Fibroblast of skin of scalp (primary cell): ENCODE data around the gene RNF212.
A peak's percentile ranks its signal among the peaks of the same experiment; 100 is the strongest.

ENCODE experiments used
- DNase-seq: peaks from one replicate; pipeline ENCODE4 v3.0.0-alpha.2; 2013

RNF212 gene

DNA sequence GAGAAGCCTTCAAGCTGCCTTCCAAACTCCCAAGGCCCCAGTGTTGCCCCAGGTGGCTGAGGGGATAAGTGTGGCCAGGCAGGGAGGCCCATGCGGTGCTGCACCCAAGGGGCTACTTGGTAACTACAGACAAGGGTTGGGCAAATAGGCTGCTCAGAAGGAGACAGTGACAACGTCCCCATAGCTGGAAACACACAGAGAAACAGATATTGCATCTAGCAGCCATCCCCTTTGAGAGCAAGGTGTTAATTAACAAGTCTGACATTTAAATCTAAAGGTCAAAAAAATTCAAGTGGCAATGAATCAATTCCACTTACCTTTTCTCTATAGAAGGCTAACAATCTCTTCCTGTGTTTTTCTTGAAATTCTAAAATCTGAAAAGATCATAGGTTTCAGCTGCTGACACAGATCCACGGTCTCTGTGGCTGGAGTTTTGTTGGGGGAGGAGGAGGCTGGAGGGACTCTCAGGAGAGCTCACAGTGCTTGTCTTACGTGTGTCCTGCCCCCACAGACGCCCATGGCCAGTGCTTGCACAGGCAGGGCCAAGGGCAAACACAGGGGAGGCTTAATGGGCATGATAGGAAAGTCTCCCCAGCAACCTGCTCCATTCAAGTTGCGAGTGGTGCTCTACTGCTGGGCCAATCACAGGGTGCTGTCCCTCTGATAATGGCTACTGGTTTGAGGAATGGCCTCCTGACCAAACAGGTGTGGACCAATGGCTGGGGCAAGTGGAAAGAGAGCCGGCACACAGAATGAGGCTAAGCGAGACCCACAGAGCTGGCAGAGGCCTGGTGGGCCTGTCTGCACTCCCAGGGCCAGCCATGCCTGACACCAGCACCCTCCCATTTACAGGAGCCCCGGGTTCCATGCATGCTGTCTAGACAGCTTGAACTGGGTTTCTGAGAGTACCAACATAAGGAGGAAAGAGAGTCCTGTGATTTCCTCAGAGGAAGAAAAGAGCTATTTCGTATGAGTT lies 22.6 kb downstream of the RNF212 start:
- no peak for DNase-seq

DNA sequence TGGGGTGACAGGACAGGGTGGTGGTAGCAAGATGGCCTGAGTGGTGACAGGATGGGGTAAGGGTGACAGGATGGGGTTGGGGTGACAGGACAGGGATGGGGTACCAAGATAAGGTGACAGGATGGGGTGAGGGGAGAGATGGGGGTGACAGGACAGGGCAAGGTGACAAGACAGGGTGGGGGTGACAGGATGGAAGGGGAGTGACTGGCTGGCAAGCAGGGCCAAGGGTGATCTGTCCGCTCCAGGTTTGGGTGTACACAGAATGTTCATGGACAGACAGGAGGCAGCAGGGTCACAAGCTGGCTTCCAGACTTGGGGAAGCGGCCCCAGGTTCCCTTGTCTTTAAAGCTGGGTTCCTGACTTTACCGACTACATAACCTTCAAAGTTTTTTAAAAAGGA lies 23.3 kb downstream of the RNF212 start:
- no peak for DNase-seq

DNA sequence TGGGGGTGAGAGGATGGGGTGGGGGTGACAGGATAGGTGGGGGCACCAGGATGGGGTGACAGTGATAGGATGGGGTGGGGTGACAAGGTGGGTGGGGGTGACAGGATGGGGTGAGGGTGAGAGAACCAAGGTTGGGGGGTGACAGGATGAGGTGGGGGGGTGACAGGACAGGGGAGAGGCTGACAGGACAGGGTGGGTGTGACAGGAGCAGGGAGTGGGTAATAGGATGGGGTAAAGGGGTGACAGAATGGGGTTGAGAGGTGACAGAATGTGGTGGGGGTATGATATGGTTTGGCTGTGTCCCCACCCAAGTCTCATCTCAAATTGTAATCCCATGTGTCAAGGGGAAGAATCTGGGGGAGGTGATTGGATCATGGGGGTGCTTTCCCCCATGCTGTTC lies 26.0 kb downstream of the RNF212 start:
- DNase-seq, result no peak

DNA sequence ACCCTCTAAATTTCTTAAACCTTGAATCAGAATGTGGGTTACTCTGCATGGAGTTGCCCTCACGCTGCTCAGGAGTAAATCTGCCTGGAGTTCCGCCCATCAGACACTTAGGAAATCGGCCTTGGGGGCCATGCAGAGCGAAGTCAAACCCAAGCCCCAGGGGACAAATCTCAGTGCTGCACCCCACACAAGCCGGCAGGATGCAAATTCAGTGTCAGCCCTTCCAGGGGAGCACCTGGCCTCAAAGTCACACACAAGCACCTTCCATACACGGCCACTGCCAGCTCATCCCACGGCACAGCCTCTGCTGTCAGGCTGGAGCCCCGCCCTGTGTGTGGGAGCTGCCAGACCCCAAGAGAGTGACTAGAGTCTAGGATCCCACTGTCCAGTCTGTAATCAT lies 27.4 kb downstream of the RNF212 start:
- no peak for DNase-seq

DNA sequence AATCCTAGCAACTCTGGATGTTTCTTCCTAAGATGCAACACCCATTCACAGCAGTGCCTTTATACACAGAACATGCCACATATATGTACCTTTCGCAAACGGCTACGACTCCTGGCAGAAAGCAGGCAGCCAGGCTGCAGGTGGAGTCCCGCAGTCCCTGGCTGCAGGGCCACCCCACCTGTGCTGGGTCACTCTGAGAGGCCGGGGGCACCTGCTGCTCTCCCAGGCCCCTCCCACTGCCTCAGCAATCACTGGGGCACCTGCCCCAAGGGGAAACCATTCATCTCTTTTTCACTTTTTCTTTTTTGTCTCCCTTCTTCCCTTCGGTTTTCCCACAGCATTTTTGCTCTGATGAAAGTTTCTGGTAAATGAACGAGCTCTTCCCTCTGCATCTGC lies 28.0 kb downstream of the RNF212 start:
- no peak for DNase-seq

DNA sequence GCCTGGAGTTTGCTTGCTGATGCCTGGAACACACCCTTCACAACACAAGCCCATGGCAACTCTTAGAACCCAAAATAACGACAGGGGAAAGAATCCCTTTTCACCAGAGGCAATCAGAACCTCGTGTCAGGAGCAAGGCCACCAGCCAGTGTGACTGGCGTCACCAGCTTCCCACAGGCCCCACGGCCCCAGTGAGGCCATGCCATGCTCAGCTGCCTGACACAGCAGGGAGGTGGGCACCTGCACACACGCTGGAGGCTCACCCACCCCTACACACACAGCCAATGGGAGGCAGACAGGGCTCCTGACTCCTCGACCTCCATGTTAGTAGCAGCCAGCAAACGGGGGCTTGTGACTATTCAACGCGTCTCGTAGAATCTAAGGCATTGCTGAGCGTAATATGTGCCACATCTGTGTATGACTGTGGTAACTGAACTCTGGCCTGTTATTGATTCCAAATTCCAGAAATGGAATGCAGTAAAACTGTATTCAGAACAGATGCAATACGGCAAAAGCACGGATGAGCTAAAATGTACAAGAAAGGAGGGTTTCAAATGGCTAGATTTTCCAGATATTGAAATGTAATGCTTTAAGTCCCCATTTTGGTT lies 28.5 kb downstream of the RNF212 start:
- no peak for DNase-seq

DNA sequence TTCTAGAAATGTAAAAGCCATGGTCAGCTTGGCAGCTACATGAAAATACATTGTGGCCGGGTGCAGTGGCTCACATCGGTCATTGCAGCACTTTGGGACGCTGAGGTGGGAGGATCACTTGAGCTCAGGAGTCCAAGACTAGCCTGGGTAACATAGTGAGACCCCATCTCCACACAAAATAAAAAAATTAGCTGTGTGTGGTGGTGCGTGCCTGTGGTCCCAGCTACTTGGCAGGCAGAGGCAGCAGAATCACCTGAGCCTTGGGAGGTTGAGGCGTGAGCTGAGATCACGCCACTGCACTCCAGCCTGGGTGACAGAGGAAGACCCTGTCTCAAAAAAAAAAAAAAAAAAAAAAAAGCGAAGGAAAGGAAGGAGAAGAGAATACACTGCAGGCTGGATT lies 29.0 kb downstream of the RNF212 start:
- no peak for DNase-seq

DNA sequence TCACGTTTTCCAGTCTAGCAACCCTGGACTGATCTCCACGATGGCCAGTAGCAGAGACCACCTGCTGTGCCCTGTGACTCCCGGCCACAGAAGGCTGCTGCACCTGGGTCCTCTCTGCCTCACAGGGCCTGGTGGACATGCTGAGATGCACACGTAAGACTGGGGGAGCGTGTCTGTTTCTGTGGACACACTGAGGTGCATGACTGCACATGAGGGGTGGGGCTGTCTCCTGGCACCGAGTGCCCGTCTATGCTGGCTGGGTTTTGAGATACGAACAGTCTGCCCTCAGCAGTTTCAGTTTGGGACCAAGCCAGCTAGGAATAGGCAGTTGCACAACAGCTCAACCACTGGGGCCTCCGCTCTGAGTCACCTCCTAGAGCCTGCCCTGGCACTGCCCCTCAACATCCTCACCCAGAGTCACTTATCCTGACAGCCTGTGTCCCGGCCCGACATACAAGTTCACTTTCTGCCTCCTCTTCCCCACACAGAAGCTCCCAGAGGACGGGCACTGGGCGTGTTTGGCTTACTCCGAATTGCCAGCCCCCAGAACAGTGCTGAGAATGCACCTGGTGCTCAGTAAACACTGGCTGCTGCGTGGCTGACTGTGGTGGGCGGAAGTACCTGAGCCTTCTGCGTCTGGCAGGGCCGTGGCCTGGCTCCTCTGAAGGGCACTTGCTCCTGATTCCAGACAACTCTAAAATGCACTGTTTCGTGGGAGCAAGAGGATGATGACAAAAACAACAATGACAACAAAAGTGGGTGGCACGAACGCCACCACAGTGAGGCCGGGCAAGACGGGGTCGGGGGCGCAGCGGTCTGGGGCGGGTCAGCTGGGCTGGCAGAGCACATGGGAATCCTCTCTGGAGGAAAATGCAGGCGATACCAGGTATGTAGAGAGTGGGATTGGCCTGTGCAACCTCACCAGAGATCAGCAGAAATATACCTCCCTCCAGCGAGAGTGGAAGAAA lies 30.9 kb downstream of the RNF212 start:
- DNase-seq, result peak; percentile 61

DNA sequence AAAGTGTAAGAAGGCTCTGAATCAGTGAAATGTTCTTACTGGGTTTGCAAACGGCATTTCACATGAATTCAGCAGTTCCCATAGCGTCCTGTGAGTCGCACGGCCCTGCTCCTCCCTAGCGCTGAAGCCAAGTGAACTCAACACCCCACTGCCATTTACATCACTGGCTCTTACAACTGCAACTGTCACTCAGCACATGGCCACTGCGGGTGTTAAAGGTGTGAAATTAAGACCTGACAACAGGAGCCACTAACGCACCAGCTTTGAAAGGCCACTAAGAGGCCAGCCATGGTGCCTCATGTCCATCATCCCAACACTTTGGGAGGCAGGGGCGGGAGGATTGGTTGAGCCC lies 31.7 kb downstream of the RNF212 start:
- DNase-seq, result no peak

DNA sequence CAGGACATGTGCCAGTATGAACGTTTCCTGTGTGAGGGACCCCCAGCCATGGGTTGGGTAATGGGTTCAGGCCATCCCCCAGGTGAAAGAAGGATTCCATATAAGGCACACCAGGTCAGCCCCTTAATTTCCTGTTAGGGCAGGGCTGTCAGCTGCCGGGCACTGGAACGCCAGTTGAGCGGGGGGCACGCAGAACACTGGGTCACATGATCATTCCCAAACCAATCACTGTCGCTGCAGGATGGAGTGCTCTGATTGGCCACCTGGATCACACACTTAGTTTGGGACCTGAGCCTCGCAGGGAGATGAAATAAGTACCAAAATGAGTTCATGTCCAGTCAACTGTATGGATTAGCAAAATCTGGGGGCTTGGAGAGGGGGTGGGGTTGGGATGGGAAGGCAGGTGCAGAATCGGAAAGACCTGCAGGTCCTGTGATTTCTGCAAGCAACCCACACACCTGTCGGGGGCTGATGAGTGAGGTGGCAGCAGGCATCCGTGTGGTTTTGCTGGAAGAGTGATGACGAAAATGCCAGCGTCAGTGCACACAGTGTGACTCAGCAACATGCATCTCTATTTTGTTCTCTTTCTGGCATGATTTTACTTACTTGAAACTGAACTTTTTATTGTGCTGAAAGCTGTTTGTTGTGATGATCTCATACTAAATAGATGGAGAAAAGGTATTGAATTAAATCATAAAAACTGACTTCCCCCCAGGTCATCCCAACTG lies 32.2 kb downstream of the RNF212 start:
- no peak for DNase-seq

DNA sequence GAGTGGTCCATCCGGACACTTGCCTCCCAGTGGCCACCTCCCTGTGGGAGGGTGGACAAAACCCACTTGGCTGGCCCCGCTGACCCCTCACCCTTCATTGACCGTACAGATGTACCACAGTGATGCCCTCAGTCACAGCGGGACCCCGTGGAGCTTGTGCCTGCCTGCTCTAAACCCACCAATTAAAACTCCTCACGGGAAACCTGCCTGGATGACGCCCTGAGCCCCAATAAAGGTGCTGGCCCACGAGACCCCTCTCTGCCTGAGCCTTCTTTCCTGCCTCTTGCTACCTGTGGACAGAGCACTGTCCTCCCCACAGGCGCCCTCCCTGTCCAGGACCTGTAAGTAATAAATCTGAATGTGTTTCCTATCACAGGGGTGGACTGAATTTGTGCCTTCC lies 32.9 kb downstream of the RNF212 start:
- DNase-seq, result no peak

DNA sequence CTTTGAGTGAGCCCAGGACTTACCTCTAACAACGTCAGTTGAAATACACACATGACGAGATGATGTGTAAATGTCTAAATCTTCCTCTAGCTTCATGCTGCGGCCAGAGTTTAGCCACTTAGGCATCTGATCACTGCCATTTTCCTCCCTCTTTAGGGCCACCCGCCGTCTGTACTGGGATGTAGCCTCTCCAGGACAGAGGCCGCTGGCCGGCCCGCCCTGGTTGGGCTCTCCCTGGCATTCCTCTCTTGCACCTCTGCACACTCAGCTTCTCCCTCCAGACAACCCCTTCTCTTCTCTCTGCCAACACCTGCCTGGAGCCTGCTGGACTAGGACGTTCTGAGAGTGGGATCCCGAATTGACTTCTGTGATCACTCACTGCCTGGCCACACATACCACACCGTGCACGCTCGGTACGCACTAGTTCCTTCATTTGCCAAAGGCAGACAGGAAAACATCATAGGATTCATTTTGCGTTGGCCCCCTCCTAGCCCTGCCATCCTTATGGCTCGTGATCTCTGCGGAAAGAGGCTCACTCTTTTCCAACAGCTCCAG lies 33.6 kb downstream of the RNF212 start:
- DNase-seq, result no peak

DNA sequence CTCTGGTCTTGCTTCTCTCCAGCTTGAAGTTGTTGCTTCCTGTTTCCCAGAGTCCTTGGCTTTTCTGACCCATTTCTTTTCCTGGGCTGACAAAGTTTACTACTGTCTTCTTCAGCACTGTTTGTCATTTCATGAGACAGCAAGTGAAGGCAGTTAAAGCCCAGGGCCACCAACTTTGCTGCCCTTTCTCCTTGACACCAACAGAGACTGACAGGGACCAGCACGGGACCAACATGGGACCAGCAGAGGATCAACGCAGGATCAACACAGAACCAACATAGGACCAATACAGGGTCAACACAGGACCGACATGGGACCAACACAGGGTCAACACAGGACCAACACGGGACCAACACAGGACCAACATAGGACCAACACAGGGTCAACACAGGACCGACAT lies 34.9 kb downstream of the RNF212 start:
- DNase-seq, result no peak

DNA sequence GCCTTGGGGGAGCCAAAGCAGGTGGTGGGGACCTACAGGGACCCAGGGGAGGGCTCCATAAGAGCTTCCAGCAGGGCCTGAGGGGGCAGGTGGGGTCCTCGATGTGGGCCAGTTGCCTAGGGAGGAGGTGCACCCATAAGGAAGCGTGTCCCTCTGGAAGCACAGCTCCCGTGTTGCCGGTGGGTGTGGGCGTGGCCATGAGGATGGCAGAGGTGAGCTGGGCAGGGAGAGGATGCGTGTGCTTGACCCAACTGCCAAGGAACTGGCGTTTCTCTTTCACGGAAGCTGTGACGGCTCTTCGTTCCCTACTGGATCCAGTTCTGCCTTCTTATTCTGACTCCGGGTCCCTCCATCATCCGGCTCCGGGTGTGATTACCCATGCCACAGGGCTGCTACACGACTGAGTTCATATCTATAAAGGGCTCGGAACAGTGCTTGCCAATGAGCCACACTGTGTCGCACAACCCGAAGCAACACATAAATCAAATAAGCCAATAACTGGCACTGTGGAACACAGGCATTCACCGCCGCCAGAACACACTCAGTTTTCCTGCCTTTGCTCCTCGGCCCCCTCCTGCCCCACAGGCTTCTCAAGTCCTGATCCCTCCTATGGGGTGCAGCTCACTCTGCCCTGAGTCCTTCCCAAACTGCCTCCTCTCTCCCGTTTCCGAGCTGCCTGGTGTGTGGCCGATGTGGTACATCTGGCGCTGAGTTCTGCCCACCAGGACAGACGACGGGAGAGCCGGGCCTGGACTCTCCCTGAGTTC lies 35.5 kb downstream of the RNF212 start:
- DNase-seq, result no peak

DNA sequence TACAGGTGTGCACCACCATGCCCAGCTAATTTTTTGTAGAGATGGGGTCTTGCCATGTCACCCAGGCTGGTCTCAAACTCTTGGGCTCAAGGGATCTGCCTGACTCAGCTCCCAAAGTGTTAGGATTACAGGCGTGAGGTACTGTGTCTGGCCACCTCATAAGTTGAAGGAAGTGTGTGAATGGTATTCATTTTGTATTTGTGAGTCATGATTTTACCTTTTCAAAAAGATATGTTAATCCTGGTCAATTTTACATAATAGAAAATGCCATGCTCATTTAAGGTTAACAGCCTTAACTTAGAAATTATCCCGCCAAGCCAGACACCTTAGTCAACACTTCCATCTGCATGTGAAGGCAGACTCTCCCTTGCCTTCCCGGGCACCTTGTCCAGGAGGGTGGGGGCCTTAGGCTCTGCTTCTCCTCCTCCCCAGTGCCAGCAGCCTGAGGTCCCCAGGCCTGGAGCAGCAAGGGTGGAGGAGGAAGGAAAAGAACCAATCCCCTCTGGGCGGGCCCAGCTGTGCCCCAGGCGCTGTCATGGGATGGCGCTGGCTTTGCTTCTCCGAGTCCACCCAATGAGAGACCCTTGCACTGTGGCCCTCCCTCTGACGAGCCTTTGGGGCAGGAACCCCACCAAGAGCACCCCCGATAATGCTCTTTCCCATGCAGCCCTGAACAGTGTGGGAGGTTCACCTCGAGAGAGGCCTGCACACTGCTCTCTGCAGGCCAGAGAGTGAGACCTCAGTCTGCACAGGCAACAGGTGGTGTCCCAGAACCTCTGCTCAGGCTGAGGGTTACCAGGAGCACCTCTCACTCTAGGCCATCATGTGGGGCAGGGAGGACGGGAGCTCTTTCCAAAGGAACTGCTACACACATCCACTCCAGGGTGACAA lies 37.3 kb downstream of the RNF212 start:
- no peak for DNase-seq

DNA sequence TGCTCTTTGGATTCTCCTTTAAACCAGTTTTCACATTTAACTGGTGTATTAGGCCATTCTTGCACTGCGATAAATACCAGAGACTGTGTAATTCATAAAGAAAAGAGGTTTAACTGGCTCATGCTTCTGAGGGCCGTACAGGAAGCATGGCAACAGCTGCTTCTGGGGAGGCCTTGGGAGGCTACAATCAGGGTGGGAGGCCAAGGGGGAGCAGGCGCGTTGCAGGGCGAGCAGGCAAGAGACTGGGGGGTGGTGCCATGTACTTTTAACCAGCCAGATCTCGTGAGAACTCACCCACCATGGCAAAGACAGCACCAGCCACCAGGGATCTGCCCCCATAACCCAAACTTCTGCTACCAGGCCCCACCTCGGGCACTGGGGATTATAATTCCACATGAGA lies 38.1 kb downstream of the RNF212 start:
- no peak for DNase-seq

DNA sequence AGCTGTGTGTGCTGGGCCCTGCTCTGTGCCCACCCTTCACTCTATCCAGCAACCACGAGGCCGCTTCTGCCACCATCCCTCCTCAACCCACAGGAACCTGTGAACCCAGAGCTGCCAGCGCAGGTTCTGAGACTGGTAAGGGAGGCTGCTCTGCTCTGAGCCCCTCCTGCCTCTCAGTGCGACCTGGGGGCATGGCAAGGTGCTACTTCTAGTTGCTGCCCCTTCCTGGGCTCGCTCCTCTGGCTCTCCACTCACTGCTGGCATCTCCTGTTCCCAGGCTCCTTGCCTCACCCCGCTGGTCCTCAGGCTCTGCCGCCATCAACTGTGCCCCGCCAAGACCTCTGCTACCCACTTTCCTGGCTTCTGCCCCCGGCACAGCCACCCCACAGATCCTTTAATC lies 39.3 kb downstream of the RNF212 start:
- no peak for DNase-seq

DNA sequence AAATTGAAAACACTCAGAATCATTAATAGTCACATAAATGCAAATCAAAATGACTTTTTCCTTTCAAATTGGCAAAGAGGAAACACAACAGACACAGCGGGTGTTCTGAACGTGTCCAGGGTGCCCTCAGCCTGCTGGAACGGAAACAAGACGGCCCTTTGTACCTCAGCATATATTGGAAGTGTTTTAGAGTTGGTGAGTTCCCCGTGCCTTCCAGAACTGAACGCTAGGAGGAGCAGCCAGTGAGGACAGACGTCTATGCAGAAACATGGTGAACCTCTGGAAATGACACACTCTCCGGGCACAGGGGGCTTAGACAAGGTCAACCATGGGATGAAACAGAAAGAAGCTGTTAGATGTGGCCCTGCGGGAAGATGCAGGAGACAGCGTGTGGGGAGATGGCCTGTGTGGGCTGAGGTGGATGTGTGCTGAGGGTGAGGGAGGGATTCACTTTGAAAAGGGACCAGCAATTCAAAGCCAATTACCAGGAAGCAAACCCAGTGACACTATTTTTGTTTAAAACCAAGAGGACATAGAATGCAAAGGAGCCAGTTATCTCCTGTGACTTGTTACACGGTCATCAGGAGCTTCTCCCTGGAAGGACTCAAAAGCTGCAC lies 40.4 kb downstream of the RNF212 start:
- peak; percentile 52 for DNase-seq

DNA sequence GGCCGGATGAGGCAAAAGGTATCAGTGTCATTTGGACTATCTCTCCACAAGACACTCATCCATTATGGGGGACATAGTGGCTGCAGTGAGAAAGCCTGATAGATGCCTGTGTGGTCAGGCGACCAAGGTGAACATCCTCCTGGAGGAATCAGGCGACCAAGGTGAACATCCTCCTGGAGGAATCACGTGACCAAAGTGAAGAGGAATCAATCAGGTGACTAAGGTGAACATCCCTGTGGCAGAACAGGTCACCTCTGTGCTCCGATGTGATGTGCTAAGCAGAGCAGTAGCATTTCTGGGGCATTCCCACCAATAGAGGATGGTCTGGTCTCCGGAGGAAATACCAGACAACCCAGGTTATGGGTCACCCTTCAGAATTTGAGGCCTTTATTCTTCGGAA lies 44.0 kb downstream of the RNF212 start:
- no peak for DNase-seq

DNA sequence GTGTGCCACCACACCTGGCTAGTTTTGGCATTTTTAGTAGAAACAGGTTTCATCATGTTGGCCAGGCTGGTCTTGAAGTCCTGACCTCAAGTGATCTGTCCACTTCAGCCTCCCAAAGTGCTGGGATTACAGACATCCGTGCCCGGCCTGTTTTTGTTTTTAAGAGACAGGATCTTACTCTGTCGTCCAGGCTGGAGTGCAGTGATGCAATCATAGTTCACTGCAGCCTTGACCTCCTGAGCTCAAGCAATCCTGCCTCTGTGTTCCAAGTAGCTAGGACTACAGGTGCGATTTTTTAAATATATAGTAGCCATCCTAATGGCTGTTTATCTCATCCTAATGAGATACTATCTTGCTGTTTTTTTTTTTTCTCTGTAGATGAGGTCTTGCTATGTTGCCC lies 47.6 kb downstream of the RNF212 start:
- DNase-seq, result no peak
